ENCODE results near the gene AKAP7.
"Not testable (repeated sequence)": the region's sequence is repeated elsewhere in the genome, so short reads cannot be mapped to it uniquely, and the experiment has no call there.

AKAP7 gene

DNA sequence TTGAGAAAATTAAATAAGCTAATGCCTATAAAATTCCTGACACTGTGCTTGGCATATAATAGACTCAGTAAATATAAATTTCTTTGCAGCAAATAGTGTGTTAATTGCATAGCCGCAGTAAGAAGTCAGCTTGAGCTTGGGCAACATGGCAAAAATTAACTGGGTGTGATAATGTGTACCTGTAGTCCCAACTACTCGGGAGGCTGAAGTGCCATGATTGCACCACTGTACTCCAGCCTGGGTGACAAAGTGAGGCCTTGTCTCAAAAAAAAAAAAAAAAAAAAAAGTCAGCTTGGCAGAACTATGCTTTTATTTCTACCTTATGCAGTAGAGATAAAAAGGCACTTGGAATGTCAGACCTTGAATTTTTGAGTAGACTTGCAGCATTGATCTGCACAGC is 121.8 kb downstream of the AKAP7 start:
- no peak for DNase-seq

DNA sequence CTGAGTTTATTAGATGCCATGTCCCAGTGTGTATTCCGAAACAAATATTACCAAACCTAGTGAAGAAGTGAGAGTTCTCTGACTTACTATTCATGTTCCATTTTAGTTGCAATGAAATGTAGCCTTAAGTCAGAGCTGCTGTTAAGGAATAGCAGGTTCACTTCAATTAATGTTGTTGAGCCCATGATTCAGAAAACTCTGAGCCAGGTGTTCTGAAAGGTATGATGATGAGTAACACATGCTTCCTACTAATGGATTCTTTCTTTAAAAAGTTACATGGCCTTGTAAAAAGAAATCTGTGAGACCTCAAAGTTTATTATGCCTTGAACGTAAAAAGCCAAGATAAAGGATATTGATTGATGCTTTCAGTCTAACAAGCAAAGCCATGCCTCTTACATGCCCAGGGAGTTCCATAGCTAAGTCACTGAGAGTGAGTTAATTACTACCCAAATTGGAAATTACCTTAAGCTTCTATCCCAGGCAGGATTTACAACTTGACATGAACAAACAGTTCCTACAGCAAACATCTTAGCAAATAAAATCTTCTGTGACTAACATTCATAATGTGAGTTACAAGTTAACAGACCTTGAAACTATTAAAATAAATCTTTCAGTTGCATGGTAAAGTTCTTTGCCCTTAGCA is 122.9 kb downstream of the AKAP7 start:
- DNase-seq = no peak

DNA sequence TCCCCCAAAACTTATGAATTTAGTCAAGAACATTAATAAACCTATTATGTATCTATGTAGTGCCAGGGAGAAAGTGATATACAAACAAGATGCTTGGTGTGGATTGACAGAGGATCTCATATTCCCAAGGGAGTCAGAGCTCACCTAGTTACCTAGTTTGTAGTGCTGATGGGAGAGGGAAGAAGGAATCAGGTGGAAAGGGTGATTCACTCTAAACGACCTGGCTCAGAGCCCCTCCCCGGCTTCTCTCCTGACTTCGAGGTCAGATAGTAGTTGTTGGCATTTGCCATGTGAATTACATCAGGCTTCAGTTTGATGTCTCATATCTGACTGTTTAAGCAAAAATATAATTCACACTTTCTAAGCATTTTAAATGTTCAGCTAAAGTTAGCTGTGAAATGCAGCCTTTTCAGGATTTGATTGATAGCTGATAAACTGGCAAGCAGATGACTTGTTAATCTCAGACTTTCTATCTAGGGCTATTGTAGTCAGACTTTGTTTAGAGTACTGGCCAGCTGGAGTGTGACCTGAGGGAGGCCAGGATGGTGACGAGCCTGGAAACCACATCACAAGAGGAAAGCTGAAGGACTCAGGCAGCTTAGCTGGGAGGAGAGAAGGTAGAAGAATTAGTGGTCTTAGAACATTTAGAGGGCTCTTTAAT is 123.7 kb downstream of the AKAP7 start:
- DNase-seq = no peak

DNA sequence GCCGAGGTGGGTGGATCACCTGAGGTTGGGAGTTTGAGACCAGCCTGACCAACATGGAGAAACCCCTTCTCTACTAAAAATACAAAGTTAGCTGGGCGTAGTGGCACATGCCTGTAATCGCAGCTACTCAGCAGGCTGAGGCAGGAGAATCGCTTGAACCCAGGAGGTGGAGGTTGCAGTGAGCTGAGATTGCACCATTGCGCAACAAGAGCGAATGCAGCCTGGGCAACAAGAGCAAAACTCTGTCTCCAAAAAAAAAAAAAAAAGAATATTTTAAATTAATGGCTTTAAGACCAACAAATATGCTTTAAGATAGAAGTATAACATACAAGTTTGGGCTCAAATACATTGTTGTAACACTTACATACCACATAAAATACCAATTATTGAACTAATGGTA is 125.7 kb downstream of the AKAP7 start:
- not testable (repeated sequence) for DNase-seq

DNA sequence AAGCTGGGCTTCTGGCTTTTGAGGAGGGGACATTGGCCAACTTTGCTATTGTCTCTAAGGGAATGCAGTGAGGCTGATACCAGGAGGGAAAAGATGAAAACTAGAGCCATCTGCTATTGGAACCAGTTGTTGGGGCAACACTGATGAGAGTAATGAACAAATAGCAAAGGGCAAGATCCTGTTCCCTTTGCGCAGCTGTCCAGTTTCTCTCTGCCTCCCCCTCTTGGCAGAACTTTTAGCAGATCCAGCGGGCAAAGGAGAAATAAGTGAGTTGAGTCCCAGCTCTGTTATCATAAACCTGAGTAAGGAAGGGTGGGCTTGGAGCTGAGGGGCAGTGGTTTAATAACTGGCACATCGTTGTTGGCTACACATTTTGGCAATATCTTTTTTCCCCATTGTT is 126.8 kb downstream of the AKAP7 start:
- DNase-seq = no peak

DNA sequence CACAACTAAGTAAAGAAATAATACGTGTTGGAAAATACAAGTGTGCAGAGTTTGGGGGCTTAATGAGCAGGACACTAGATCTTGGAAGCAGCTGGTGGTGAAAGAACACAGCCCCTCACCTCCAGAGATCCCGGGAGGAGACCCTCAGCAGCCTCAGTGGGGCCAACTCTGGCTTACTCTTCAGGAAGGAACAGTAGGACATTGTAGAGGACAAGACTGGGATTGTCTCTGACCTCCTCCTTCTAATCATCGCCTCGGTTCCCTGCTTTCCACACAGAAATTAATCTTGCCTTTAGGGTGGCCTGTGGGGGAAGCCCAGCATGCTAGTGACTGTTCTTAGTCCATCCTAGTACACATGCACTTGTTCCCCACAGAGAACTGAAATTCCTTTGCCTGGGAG is 130.7 kb downstream of the AKAP7 start:
- DNase-seq = no peak

DNA sequence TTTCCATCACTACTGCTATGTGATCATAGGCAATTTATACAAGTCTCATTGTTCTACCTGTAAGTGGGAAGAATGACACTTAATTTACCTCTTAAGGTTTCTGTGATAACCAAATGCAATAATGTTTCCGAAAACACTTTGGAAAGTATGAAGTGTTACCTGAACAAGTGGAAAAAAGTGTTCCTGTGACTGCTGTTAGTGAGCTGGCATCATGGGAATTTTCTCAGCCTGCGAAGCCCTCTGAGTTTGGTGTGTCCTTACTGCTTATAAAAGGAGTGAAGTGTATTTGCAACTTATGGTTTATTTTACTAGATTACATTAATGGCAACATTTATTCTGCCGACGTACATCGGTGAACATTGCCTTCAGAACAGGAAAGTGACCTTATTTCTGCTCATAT is 133.0 kb downstream of the AKAP7 start:
- DNase-seq = no peak

DNA sequence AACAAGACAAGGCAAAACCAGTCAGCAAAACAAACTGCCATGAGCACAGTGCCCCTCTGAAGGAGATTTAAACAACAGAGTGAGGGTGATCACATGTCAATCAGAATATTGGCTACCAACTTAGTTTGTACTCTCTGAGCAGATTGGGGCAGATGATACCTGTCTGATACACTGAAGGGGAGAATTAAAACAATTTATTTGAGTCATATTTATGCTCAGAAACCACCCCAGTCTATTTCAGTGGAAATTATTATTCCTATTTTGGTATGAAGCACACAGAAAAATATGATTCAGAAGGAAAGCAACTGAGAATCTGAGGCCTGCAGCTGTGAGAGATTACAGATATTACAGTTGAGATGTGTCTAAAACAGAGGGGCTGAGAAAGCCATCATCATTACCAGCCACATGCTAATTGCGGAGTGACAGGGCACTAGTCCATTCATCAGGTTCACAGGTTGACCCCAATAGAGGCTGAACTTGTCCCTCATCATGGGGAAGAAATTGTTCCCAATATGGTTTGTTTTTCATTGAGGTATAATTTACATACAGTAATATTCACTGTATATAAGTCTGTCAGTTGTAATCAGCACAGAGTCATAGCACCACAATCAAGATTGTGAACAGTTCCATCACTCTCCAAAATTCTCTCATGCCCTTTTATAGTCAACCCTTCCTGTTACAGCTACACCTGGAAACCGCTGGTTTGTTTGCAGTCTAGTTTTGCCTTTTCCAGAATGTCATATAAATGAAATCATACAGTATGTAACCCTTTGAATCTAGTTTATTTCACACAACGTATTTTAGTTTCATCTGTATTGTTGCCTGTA is 134.5 kb downstream of the AKAP7 start:
- no peak for DNase-seq

DNA sequence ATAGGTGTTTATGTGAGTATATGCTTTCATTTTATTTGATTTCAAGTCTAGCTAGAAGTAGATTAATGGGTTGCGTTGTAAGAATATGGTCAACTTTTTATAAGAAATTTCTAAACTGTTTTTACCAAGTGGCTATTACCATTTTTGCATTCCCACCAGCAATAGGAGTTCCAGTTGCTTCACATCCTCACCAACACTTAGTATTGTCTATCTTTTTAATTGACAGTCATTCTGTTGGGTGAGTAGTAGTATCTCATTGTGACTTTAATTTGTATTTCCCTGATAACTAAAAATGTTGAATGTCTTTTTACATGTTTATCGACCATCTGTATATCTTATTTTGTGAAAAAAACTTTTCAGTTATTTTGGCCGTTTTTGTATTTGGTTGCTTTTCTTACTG is 135.3 kb downstream of the AKAP7 start:
- DNase-seq = no peak

DNA sequence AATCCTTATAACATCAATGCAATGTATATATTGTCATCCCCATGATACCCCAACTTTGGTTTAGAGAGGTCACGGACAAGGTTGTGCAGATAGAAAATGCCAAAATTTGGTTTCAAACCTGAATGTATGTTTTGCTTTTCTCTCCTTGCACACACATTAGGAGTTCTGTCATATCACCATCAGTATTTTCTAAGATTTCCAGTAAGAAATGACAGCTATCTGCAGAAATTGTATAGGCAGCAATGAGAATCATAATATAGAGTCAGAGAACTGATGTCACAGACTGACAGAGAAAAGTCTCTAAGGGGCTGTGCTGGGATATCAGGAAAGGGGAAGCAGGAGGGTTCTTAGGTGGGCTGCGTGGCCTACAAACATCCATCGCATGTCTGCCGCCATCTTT is 140.0 kb downstream of the AKAP7 start:
- DNase-seq = no peak

DNA sequence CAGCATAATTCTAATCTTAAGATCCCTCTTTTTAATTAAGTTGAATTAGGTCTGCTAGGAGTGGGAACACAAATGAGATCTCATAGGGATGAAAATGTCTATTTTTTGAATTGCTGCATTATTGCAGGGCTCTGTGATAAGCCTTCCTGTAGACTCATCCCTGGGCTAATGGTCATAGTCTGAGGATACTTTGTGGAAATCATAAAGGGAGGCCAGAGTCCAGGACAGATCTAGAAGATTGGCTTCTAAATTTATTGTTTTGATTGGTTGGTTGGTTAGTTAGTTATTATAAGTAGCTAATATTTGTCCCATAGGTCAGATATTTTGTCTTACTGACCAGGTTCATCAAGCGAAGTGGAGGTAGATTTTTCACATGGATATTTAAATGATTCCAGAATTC is 142.3 kb downstream of the AKAP7 start:
- DNase-seq = no peak

DNA sequence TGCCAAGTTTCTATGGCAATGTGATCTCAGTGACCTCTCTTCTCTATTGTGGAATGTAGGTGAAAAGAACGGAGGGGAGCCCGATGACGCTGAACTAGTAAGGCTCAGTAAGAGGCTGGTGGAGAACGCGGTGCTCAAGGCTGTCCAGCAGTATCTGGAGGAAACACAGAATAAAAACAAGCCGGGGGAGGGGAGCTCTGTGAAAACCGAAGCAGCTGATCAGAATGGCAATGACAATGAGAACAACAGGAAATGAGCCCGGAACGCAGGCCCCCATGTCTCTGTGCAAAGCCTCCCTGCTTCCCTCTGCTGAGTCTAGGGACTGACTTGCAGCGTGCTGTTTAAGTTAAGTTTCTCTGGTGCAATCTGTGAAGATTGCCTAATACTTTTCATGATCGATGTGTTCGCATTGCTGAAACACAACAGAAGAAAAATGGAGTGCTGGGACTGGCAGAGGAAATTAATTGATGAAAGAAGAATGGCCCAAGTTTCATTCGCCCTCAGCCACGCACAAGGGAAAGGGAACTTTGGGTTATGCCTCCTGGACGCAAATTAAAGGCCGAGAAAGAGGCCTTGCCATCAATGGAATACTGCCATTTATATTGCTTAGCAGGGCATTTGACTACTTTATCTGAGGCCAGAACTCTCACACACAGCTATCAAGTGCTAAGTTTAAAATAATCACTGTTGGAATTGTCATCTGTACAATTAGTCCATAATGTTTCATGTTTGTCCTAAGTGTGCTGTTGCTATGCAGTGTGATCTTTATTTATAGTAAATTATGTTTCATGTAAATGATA is 146.4 kb downstream of the AKAP7 start:
- DNase-seq = peak; percentile 47

DNA sequence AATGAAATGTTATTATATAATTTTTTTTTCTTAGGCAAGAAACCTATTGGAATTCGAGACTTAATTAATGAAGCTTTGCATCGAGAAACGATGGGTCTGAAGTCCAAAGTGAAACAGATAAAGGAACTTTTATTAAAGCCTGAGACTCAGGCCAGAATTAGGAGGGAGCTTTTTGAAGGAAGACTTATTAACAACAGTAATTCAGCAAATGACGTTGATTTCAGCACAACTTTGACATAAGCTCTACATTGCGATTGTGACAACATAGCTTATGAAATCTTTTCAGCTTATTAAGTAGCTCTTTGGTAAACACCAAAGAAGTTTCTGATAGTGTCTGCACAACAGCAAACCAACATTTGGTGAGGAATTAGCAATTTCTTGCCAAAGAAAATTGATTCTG is 147.1 kb downstream of the AKAP7 start:
- no peak for DNase-seq

DNA sequence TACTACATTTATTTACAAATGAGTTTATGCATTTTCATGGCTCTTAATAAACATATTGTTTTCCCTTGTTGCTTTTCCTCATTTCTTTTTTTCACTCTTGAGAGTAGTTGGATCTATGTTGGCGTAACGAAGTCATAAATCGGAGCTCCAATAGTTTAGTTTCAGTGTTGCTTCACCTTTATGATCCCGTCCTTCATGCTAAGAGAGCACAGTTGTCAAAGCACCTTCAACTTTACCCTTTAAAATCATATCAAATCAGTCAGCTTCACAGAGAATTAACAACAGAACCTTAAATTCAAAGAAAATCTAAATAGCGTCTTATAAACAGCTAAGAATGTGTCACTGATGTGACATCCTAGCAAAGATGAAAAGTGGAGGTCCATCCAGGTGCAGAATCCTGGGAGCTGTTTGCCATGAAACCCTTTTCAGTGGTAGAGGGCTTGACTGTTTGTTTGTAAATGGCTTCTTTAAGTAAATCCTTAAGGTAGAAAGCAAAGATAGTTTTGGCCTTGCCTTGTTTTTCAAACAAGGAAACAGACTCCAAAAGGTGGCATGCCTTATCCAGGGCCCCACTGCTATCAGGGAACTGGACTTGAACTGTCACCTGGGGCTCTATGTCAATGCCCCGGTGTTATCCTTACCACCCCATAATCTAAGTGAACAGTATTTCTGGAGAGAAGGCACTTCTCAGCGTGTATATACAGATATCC is 148.4 kb downstream of the AKAP7 start:
- DNase-seq = no peak

DNA sequence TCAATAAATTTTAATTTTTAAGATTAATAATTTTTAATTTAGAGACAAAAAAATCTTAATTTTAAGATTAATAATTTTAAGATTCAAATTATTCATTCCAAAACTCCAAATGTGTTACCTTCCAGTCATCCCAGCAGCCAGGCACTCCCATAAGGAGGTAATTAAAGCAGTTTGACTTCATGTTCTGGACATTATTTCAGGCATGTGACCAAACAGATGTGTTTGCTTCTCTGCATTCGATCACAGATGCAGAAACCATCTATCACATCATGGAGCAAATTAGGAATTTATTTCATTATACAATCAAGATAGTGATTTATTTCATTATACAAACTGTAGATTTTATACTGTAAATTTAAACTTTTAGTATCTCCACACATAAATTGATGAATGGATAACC is 150.3 kb downstream of the AKAP7 start:
- DNase-seq = no peak

DNA sequence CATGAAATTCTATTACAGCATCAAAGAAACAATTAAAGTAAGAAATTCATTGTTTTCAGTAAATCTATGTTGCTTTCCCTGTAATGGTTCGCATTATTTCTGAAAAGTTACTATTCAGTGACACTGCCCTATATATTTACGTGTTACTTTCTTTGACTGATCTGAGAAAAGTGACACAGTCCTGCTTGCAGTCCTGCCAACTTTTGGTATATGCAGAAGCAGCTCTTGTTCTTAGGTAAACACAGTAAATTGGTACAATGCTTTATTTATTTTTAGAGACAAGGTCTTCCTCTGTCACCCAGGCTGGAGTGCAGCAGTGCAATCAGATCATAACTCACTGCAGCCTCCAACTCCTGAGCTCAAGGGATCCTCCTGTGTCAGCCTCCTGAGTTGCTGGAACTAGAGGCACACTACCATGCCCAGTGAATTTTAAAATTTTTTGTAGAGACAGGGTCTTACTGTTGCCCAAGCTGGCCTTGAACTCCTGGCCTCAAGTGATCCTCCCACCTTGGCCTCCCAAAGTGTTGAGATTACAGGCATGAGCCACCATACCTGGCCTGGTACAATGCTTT is 151.3 kb downstream of the AKAP7 start:
- DNase-seq = no peak

DNA sequence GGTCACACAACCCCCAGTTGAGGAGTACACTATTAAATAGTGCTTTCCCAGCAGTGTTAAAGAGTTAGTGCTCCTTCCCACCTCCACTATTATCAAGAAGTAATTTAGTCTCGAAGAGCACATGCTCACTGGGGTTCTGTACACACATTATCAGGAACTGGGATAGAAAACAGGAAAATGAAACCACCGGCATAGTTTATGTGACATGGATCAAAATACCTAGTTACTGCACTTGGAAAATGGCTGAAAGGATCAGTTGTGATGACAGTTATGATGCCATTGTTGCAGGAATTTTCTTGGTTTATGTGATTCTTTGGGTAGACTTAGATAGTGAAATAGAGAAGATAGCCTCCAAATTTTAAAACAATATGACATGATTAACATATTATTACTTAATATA is 152.9 kb downstream of the AKAP7 start:
- no peak for DNase-seq

DNA sequence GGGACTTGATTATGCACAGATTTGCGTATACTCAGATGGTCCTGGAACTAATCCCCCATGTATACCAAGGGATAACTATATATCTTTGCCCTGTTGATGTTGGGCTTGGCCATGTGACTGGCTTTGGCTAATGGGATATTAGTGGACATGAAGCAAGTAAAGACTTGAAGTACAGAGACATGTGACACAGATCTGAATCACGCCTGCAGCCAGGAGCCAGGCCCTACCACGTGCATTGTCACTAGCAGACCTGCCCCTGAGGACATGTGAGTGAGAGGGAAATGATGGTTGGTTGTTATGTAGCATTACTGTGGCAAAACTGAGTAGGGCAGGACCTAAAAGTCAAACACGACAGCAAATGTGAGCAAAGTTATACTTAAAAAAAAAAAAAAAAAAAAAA is 155.7 kb downstream of the AKAP7 start:
- no peak for DNase-seq

DNA sequence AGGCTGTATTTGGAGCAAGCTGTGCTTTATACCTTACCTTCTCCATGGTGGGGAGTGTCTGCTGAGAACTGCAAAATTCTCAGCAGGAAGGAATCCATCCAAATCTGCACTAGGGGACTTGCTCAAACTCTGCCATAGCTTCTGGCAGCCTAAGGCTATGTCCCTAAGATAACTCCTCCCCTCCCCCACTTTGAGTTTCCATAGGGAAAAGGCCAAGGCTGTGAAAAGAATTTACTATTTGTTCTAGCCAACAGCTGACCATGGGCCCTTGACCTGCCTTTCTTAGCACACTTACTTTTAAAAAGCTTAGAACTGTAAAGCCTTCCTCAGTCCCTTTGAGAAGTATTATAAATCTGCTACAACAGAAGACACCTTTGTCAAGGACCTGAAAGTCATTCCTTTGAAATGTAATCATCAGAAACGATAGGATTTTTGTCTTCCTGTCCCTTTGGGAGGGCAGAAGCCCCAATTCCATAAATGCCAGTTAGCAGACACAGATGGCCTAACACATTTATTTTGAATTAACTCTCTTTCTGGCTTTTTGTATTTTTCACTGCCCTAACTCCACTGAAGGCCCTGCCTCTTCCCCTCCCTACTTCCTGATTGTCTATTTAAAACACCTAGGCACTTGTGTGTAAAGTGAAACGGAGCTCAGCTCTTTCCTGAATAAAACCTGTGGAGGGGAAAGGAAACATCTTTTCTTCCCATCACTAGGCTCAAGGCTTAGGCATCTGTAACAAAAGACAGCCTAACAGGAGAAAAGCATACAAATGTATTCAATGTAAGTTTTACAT is 157.1 kb downstream of the AKAP7 start:
- no peak for DNase-seq

DNA sequence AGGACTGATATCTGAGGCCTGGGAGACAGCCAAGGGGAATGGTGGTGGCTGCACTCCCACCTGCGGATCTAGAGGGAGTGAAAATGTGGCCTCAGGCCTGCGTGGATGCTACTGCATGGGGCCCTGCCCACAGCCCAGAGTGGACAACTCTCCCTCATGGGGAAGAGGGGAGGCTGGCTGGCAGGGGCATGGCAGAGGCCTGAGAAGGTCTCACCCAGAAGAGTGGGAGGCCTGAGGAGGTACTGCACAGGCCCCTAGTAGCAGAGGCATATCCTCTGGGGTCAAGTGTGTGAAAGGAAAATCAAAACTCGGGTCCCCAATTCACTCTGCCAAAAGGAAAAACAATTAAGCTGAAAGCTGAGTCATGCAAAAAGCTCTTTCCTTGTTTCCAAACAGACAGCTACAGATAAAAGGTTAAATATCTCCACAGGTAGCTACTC is 158.2 kb downstream of the AKAP7 start:
- no peak for DNase-seq

DNA sequence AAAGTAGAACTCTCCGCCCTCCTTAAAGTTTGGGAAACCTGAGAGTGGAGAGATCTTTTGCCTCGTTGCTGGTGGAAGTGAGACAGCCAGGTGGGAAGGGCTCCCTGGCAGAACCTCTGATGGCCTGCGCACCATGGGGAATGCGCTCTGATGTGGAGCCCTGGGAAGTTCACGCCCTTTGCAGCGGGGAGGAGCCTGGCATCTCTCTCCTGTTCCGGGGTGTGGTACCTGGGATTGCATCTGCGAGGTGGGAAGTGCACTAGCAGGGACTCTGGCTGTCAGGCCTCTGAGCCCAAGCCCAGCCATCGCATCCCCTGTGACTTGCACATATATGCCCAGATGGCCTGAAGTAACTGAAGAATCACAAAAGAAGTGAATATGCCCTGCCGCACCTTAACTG is 159.8 kb downstream of the AKAP7 start:
- DNase-seq = no peak
